IMR-90 (cell line): ENCODE measurements around the gene PARP1. TPM values are rescaled to one million over a fixed set of nuclear protein-coding genes. Genes with fewer than 3 reads are reported as not detected.

ENCODE experiments used
- ATAC-seq: fragments of 200-7000 bp; cut with Tn5 transposase; 2 replicates; pipeline ENCODE4 v1.9.1; 2020; ENCODE audit warnings: low read depth, mild to moderate bottlenecking, moderate library complexity
- BruUV-seq: library from RNA; stranded (reverse); fragments of 400-500 nt; replicated peaks from 2 replicates; lab custom pipeline; 2021; lab: Mats Ljungman, UMichigan
- CTCF ChIA-PET: fragments of 300-600 bp; formaldehyde crosslinking; extraction: SDS; loops from one replicate; lab custom pipeline; 2021; ENCODE audit warnings: antibody characterized with exemption; lab: Yijun Ruan, JAX
- POLR2A ChIA-PET: fragments of 300-600 bp; sonication (Branson Sonifier 250); formaldehyde crosslinking; loops from one replicate; lab custom pipeline; 2022; ENCODE audit warnings: antibody characterized with exemption; ENCODE audit not compliant: unreplicated experiment; lab: Charles Lee
- DNase-seq: peaks from one replicate; pipeline ENCODE4 v3.0.0; 2013
- H2AFZ ChIP-seq: replicated peaks from 2 replicates; pipeline ENCODE3; 2013; ENCODE audit warnings: low read length, mild to moderate bottlenecking; ENCODE audit not compliant: poor library complexity
- H2AK5ac ChIP-seq: 2 replicates; pipeline ENCODE4 v1.6.1; 2013; ENCODE audit warnings: low read depth, low read length, inconsistent platforms
- H2AK9ac ChIP-seq: replicated peaks from 2 replicates; pipeline ENCODE3; 2013; ENCODE audit warnings: mild to moderate bottlenecking, low read depth, low read length, moderate library complexity; ENCODE audit not compliant: poor library complexity
- H2BK120ac ChIP-seq: 2 replicates; pipeline ENCODE4 v1.6.1; 2013; ENCODE audit warnings: low read depth, low read length, inconsistent platforms
- H2BK15ac ChIP-seq: 3 replicates; pipeline ENCODE4 v1.6.1; 2013; ENCODE audit warnings: low read depth, low read length, inconsistent platforms
- H2BK20ac ChIP-seq: 2 replicates; pipeline ENCODE4 v1.6.1; 2013; ENCODE audit warnings: low read depth, mild to moderate bottlenecking, inconsistent platforms, low read length, moderate library complexity
- H2BK5ac ChIP-seq: 2 replicates; pipeline ENCODE4 v1.6.1; 2013; ENCODE audit warnings: mild to moderate bottlenecking, low read depth, low read length, inconsistent platforms; ENCODE audit not compliant: poor library complexity, severe bottlenecking
- H3K14ac ChIP-seq: replicated peaks from 2 replicates; pipeline ENCODE4 v1.6.1; 2013; ENCODE audit warnings: low read depth, low read length, inconsistent platforms
- H3K18ac ChIP-seq: 2 replicates; pipeline ENCODE4 v1.6.1; 2013; ENCODE audit warnings: low read depth, low read length, control low read depth
- H3K23ac ChIP-seq: 2 replicates; pipeline ENCODE4 v1.6.1; 2013; ENCODE audit warnings: low read depth, low read length, inconsistent platforms
- H3K27ac ChIP-seq: 2 replicates; pipeline ENCODE4 v1.5.1; 2013; ENCODE audit warnings: mild to moderate bottlenecking, control low read depth, low read length; ENCODE audit not compliant: insufficient read depth
- H3K27me3 ChIP-seq: 2 replicates; pipeline ENCODE4 v1.6.1; 2013; ENCODE audit warnings: low read length; ENCODE audit not compliant: control insufficient read depth, insufficient read depth
- H3K36me3 ChIP-seq: 2 replicates; pipeline ENCODE4 v1.6.1; 2013; ENCODE audit warnings: low read length, mixed read lengths; ENCODE audit not compliant: control insufficient read depth, insufficient read depth
- H3K4ac ChIP-seq: 2 replicates; pipeline ENCODE4 v1.6.1; 2013; ENCODE audit warnings: low read depth, low read length, inconsistent platforms
- H3K4me1 ChIP-seq: 2 replicates; pipeline ENCODE4 v1.6.1; 2013; ENCODE audit warnings: low read length, mixed read lengths; ENCODE audit not compliant: control insufficient read depth, insufficient read depth
- H3K4me2 ChIP-seq: 2 replicates; pipeline ENCODE4 v1.6.1; 2013; ENCODE audit warnings: low read depth, mild to moderate bottlenecking, control low read depth, low read length, moderate library complexity
- H3K4me3 ChIP-seq: 2 replicates; pipeline ENCODE4 v1.5.1; 2013; ENCODE audit warnings: low read depth, mild to moderate bottlenecking, control low read depth, low read length, moderate library complexity; ENCODE audit not compliant: insufficient read depth
- H3K56ac ChIP-seq: 2 replicates; pipeline ENCODE4 v1.6.1; 2013; ENCODE audit warnings: low read length, inconsistent platforms; ENCODE audit not compliant: insufficient read depth; ENCODE audit errors: extremely low read depth
- H3K79me1 ChIP-seq, 2 experiments: 2 replicates each; pipeline ENCODE4 v1.6.1; 2013; ENCODE audit warnings: low read length in 2 of 2, inconsistent platforms in 1 of 2, low read depth in 1 of 2
- H3K9ac ChIP-seq: 2 replicates; pipeline ENCODE4 v1.6.1; 2013; ENCODE audit warnings: low read depth, low read length, control low read depth
- H3K9me1 ChIP-seq: 2 replicates; pipeline ENCODE4 v1.6.1; 2013; ENCODE audit warnings: low read length, inconsistent platforms; ENCODE audit not compliant: insufficient read depth
- H3K9me3 ChIP-seq: 2 replicates; pipeline ENCODE4 v1.6.1; 2013; ENCODE audit warnings: low read length; ENCODE audit not compliant: control insufficient read depth, insufficient read depth
- H4K20me1 ChIP-seq: 2 replicates; pipeline ENCODE4 v1.6.1; 2013; ENCODE audit warnings: low read length, inconsistent platforms; ENCODE audit not compliant: insufficient read depth
- H4K5ac ChIP-seq: 2 replicates; pipeline ENCODE4 v1.6.1; 2013; ENCODE audit warnings: mild to moderate bottlenecking, low read depth, low read length, control low read depth
- H4K8ac ChIP-seq, 2 experiments: 2 replicates each; pipeline ENCODE4 v1.6.1; 2013; ENCODE audit warnings: low read depth in 2 of 2, low read length in 2 of 2, control low read depth in 1 of 2, inconsistent platforms in 1 of 2
- H4K91ac ChIP-seq: 2 replicates; pipeline ENCODE4 v1.6.1; 2013; ENCODE audit warnings: low read depth, low read length, inconsistent platforms; ENCODE audit not compliant: insufficient read depth
- CHD1 ChIP-seq: IDR thresholded peaks from 2 replicates; pipeline ENCODE4 v1.6.1; 2012; ENCODE audit warnings: low read depth, low read length, improper control_type of control experiment
- MXI1 ChIP-seq: IDR thresholded peaks from 2 replicates; pipeline ENCODE4 v1.6.1; 2012; ENCODE audit warnings: low read depth, mild to moderate bottlenecking, low read length, moderate library complexity, borderline replicate concordance
- SMC3 ChIP-seq: fragments of 150-350 bp; IDR thresholded peaks from 2 replicates; pipeline ENCODE4 v1.6.1; 2016; ENCODE audit warnings: low read depth, mild to moderate bottlenecking, antibody characterized with exemption, low read length, moderate library complexity
- WGBS, 2 experiments: methylation state at CpG; one replicate each; pipeline versions ENCODE4 v1.1.5 to v1.1.7; 2013; ENCODE audit warnings: missing lambda C conversion rate in 2 of 2; ENCODE audit not compliant: insufficient read length in 1 of 2; ENCODE audit errors: extremely low coverage in 2 of 2; 5-methylcytosine and 5-hydroxymethylcytosine counted together
- dilution Hi-C: fragments of 300-500 bp; cut with HindIII; formaldehyde crosslinking; loops from one replicate; pipeline ENCODE4 v1.14.3; 2018; ENCODE audit warnings: low sequenced_read_pairs; ENCODE audit not compliant: unreplicated experiment
- in situ Hi-C: fragments of 300-500 bp; cut with MboI; formaldehyde crosslinking; loops from 3 replicates; pipeline ENCODE4 v1.14.3; 2019; ENCODE audit warnings: low sequenced_read_pairs, inconsistent platforms, mixed read lengths
- intact Hi-C: fragments of 100-400 bp; cut with micrococcal nuclease; formaldehyde crosslinking; loops from 2 replicates; pipeline ENCODE4 v1.10.0; 2022
- polyA plus RNA-seq, 3 experiments: library from polyadenylated mRNA; depleted of rRNA; stranded (reverse); fragments of >200 nt; gene quantifications; 2 replicates each; pipeline ENCODE4 v1.2.3, GENCODE V29; 2012; ENCODE audit warnings: low replicate concordance in 1 of 3
- total RNA-seq: library from RNA; depleted of rRNA; stranded (reverse); fragments of >200 nt; gene quantifications from 2 replicates; pipeline ENCODE4 v1.2.3, GENCODE V29; 2012

PARP1 gene
- total and polyA plus RNA-seq, 2 of the 4 experiments (the other 2 are of a cell fraction): 86.5 to 105 TPM

- ChIA-PET POLR2A (no interaction called here), CTCF (no interaction called here)
- Histone ChIP-seq H3K4ac (no peak overlapping the region), H2BK120ac (no peak overlapping the region), H2AFZ (no peak overlapping the region), H3K18ac (no peak overlapping the region), H3K79me1 (no peaks in the 10 kb centered on the region), H3K27ac (no peak overlapping the region), H2BK5ac (no peak overlapping the region), H2BK15ac (no peak overlapping the region), H4K91ac (no peak overlapping the region), H3K23ac (no peak overlapping the region), H3K14ac (no peak overlapping the region), H3K9ac (no peak overlapping the region), H4K5ac (no peak overlapping the region), H3K4me2 (no peak overlapping the region), H3K4me3 (no peak overlapping the region), H3K4me1 (no peaks in the 10 kb centered on the region), H3K27me3 (no peaks in the 10 kb centered on the region), H3K9me3 (no peaks in the 10 kb centered on the region), H4K8ac (no peak overlapping the region), H2AK5ac (no peak overlapping the region), H2BK20ac (no peak overlapping the region), H3K36me3 (peaks cover 74% of the 10 kb centered on the region), H3K9me1 (no peaks in the 10 kb centered on the region), H4K20me1 (no peaks in the 10 kb centered on the region), H2AK9ac (no peak overlapping the region), H3K56ac (no peak overlapping the region)
- intact Hi-C loops: no loop called here
- in situ Hi-C loops: no loop called here
- TF ChIP-seq CHD1 (no peak), MXI1 (no peak), SMC3 (no peak)
- no TSS peak for BruUV-seq
- dilution Hi-C loops: no loop called here
- no peak for DNase-seq
- ATAC-seq: no peak
- WGBS, 2 experiments: 60% methylated on average over 1 of the region's 5 CpGs; no CpG with 5 or more reads in 1 of the 2 experiments
Measured at GRCh38 chr1:226382030-226382429, 25.9 kb downstream of the PARP1 start.
